ENCODE data around the gene ZSCAN5A.
"Not testable (repeated sequence)": the region's sequence is repeated elsewhere in the genome, so short reads cannot be mapped to it uniquely, and the experiment has no call there.

ZSCAN5A gene

GRCh38 chr19:56245121-56245740, 69.4 kb downstream of the ZSCAN5A start:
- peak; percentile 6 for DNase-seq (ENCODE audit: low read depth)
- H3K4me3 ChIP-seq (ENCODE audit: low read length): no peak overlapping the region

DNA sequence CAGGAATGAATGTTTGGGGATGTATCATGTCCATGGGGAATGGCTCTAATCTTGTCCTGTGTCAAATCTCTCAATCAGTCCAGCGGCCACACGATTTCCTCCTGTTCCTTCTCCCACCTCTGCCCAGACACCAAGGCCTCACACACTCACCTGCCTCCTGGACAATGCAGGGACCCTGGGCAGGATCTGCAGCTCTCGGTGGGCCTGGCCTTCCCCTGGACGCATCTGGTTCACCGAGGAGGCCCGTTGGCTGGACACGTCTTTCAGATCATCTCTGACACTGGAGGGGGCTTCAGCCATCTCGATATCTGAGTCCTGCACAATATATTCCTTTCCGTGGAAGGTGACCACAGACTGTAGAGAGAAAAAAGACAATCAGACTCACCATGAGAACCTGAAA, 91.2 kb downstream of the ZSCAN5A start:
- H3K4me3 ChIP-seq (ENCODE audit: low read length): no peak overlapping the region
- TF ChIP-seq, protein P1, sequence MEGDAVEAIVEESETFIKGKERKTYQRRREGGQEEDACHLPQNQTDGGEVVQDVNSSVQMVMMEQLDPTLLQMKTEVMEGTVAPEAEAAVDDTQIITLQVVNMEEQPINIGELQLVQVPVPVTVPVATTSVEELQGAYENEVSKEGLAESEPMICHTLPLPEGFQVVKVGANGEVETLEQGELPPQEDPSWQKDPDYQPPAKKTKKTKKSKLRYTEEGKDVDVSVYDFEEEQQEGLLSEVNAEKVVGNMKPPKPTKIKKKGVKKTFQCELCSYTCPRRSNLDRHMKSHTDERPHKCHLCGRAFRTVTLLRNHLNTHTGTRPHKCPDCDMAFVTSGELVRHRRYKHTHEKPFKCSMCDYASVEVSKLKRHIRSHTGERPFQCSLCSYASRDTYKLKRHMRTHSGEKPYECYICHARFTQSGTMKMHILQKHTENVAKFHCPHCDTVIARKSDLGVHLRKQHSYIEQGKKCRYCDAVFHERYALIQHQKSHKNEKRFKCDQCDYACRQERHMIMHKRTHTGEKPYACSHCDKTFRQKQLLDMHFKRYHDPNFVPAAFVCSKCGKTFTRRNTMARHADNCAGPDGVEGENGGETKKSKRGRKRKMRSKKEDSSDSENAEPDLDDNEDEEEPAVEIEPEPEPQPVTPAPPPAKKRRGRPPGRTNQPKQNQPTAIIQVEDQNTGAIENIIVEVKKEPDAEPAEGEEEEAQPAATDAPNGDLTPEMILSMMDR (IDR thresholded peaks at IDR 0.05; ENCODE audit: insufficient read depth, low read depth, low read length, missing control alignments): no peak
- DNase-seq (ENCODE audit: low read depth): no peak

More at GRCh38 chr19:56245121-56245740, 69.4 kb downstream of the ZSCAN5A start:
- TF ChIP-seq, protein P1 (IDR thresholded peaks at IDR 0.05; ENCODE audit: insufficient read depth, low read depth, low read length, missing control alignments): no peak

DNA sequence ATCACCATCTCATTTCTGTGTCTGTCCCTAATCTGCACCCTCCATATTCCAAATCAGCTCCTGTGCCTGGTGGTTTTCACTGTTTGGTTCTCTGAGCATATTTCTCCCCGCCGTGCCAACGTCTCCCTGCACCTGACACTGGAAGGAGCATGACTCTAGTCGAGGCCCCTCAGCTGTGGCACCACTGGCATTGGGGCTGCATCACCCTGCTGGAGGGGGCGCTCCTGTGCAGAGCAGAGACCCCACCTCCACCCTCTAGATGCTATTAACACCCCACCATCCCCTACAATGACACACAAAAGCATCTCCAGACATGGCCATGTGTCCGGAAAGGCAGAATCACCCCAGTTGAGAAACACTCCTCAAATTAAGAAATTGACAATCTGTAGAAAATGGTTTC, 91.7 kb downstream of the ZSCAN5A start:
- DNase-seq (ENCODE audit: low read depth): no peak
- TF ChIP-seq, protein P1 (IDR thresholded peaks at IDR 0.05; ENCODE audit: insufficient read depth, low read depth, low read length, missing control alignments): no peak
- H3K4me3 ChIP-seq (ENCODE audit: low read length): no peak overlapping the region

GRCh38 chr19:56221851-56222250, 92.8 kb downstream of the ZSCAN5A start:
- TF ChIP-seq, protein P1 (IDR thresholded peaks at IDR 0.05; ENCODE audit: insufficient read depth, low read depth, low read length, missing control alignments): no peak
- H3K4me3 ChIP-seq (ENCODE audit: low read length): no peak overlapping the region
- no peak for DNase-seq (ENCODE audit: low read depth)

DNA sequence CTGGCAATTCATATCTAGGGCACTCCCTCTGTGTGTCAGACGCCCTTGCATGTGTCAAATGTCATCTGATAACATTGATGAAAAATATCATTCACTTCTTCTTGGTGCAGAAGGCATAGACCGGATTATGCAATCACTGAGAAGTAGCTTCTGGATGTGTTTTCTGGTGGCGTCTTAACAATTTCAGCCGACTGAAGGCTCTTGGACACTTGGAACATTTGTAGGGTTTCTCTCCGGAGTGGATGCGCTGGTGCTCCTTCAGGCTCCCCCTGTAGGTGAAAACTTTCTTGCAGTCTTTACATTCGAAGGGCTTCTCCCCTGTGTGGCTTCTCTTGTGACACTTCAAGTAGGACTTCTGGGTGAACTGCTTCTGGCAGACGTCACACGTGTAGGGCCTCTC, 93.2 kb downstream of the ZSCAN5A start:
- peak; percentile 19 for DNase-seq (ENCODE audit: low read depth)
- TF ChIP-seq, protein P1 (IDR thresholded peaks at IDR 0.05; ENCODE audit: insufficient read depth, low read depth, low read length, missing control alignments): peak; percentile 22
- not testable (repeated sequence) for H3K4me3 ChIP-seq (ENCODE audit: low read length)

- DNase-seq (ENCODE audit: low read depth): no peak
- no peak overlapping the region for H3K4me3 ChIP-seq (ENCODE audit: low read length)
- TF ChIP-seq, protein P1 (IDR thresholded peaks at IDR 0.05; ENCODE audit: insufficient read depth, low read depth, low read length, missing control alignments): no peak
Measured at GRCh38 chr19:56218961-56219360, 95.7 kb downstream of the ZSCAN5A start.
